ENCODE data around the gene MRI1. TPM values are rescaled to one million over a fixed set of nuclear protein-coding genes. Genes with fewer than 3 reads are reported as not detected.
"Not testable (repeated sequence)": the region's sequence is repeated elsewhere in the genome, so short reads cannot be mapped to it uniquely, and the experiment has no call there.

The MRI1 gene
- total and polyA plus RNA-seq, 7 donors, result 6.4 to 11.2 (median 9.6) TPM

GRCh38 chr19:13774217-13775191 is 10.2 kb downstream of the MRI1 start, which contains the start of gene C19orf53:
Gene C19orf53, plus strand, starts transcription at chr19:13774456. Its CDS starts 22 bp downstream, at chr19:13774478.
- peak; percentile 97 to 99 (median 98) for ATAC-seq
- no peak for TF ChIP-seq CTCF (IDR thresholded peaks at IDR 0.05)

GRCh38 chr19:13778398-13778797 is 14.1 kb downstream of the MRI1 start:
- no peak for TF ChIP-seq CTCF (IDR thresholded peaks at IDR 0.05)
- Histone ChIP-seq H3K4me3 (no peak overlapping the region), H3K36me3 (ENCODE audit: insufficient read depth in 1 of 2, low read depth in 1 of 2) (peaks cover 3 to 35% of the 10 kb centered on the region in 2 donors), H3K9me3 (no peaks in the 10 kb centered on the region), H3K27ac (no peak overlapping the region), H3K27me3 (ENCODE audit: insufficient read depth in 3 of 3, low read length in 2 of 3) (no peaks in the 10 kb centered on the region), H3K4me1 (peaks cover 14% of the 10 kb centered on the region)
- intact Hi-C loops (cut with DNase I), result loop anchor here (10.0 kb wide), 1 partner anchor 296 kb away; the partner anchor contains the start of gene MISP3 (in 2 of the 2)
- DNase-seq (peak in 1 of 2 donors; percentile 66), ATAC-seq (peak in 2 of 4 donors; percentile 38 to 50)
- WGBS, 3 donors, result 57 to 70% (median 67%) methylated on average over 9 of the region's 9 CpGs

More at GRCh38 chr19:13774217-13775191, 10.2 kb downstream of the MRI1 start, which contains the start of gene C19orf53:
- Histone ChIP-seq H3K4me1 (peaks cover 11% of the 10 kb centered on the region), H3K36me3 (ENCODE audit: insufficient read depth in 1 of 2, low read depth in 1 of 2) (peaks cover 6 to 64% of the 10 kb centered on the region in 2 donors), H3K27me3 (ENCODE audit: insufficient read depth in 3 of 3, low read length in 2 of 3) (no peaks in the 10 kb centered on the region), H3K27ac (peak within 1 kb of the TSS; percentile 79), H3K4me3 (peak within 1 kb of the TSS; percentile 85), H3K9me3 (no peaks in the 10 kb centered on the region)
- intact Hi-C loops (cut with DNase I), result loop anchor here (10.0 kb wide), 1 partner anchor 300 kb away; the partner anchor contains the start of gene MISP3 (in 2 of the 2)
- 0 to 1% (median 0%) methylated on average over 59 to 61 of the region's 61 CpGs for WGBS, 3 donors
- DNase-seq, result peak; percentile 91 to 94

GRCh38 chr19:13778847-13779246 is 14.5 kb downstream of the MRI1 start:
- no peak for TF ChIP-seq CTCF (IDR thresholded peaks at IDR 0.05)
- Histone ChIP-seq H3K9me3 (no peaks in the 10 kb centered on the region), H3K4me1 (peaks cover 12% of the 10 kb centered on the region), H3K27ac (no peak overlapping the region), H3K4me3 (no peak overlapping the region), H3K27me3 (ENCODE audit: insufficient read depth in 3 of 3, low read length in 2 of 3) (no peaks in the 10 kb centered on the region), H3K36me3 (ENCODE audit: insufficient read depth in 1 of 2, low read depth in 1 of 2) (peaks cover 3 to 35% of the 10 kb centered on the region in 2 donors)
- intact Hi-C loops (cut with DNase I), result loop anchor here (10.0 kb wide), 1 partner anchor 296 kb away; the partner anchor contains the start of gene MISP3 (in 2 of the 2)
- DNase-seq (no peak), ATAC-seq (no peak)
- 70 to 85% (median 84%) methylated on average over 6 of the region's 6 CpGs for WGBS, 3 donors

GRCh38 chr19:13779794-13780193 is 15.5 kb downstream of the MRI1 start:
- not testable (repeated sequence) for H3K9me3 ChIP-seq; ATAC-seq; H3K4me1 ChIP-seq; H3K27me3 ChIP-seq (ENCODE audit: insufficient read depth in 3 of 3, low read length in 2 of 3); DNase-seq; H3K4me3 ChIP-seq; H3K27ac ChIP-seq
- intact Hi-C loops (cut with DNase I), result loop anchor here (10.0 kb wide), 1 partner anchor 295 kb away; the partner anchor contains the start of gene MISP3 (in 2 of the 2)
- WGBS, 3 donors, result 95 to 97% (median 95%) methylated on average over 8 of the region's 8 CpGs
- H3K36me3 ChIP-seq (ENCODE audit: insufficient read depth in 1 of 2, low read depth in 1 of 2), result peaks cover 3 to 35% of the 10 kb centered on the region in 2 donors

- Histone ChIP-seq H3K4me3 (no peak overlapping the region), H3K36me3 (ENCODE audit: insufficient read depth in 1 of 2, low read depth in 1 of 2) (peaks cover 3 to 30% of the 10 kb centered on the region in 2 donors), H3K27me3 (ENCODE audit: insufficient read depth in 3 of 3, low read length in 2 of 3) (no peaks in the 10 kb centered on the region), H3K9me3 (no peaks in the 10 kb centered on the region), H3K27ac (peak overlapping the region; percentile 36), H3K4me1 (peaks cover 5% of the 10 kb centered on the region)
- peak; percentile 36 to 60 (median 40) for ATAC-seq
- WGBS, 3 donors, result 10 to 11% (median 11%) methylated on average over 5 of the region's 5 CpGs
- intact Hi-C loops (cut with DNase I), result no loop called here
- peak; percentile 71 to 78 for DNase-seq
- TF ChIP-seq CTCF (IDR thresholded peaks at IDR 0.05), result no peak
Measured at GRCh38 chr19:13781547-13781946, 17.2 kb downstream of the MRI1 start.

All from psoas muscle (tissue), 8 donors.